NT2/D1 (cell line): ENCODE data around the gene GRID2.

Experiments used
- DNase-seq: peaks from one replicate; pipeline ENCODE4 v3.0.0-alpha.2; 2011; ENCODE audit warnings: low read depth, low spot score
- H3K27me3 ChIP-seq: 2 replicates; pipeline ENCODE4 v1.6.0; 2011; ENCODE audit warnings: mild to moderate bottlenecking; ENCODE audit not compliant: insufficient read length, insufficient read depth
- H3K36me3 ChIP-seq: 2 replicates; pipeline ENCODE4 v1.6.1; 2011; ENCODE audit warnings: mild to moderate bottlenecking, low read length, mixed read lengths; ENCODE audit not compliant: insufficient read depth, insufficient read length
- H3K4me1 ChIP-seq: 2 replicates; pipeline ENCODE4 v1.5.1; 2011; ENCODE audit not compliant: insufficient read depth, insufficient read length
- H3K4me3 ChIP-seq: 2 replicates; pipeline ENCODE4 v1.5.1; 2011; ENCODE audit warnings: low read depth; ENCODE audit not compliant: insufficient read length
- H3K9ac ChIP-seq: 2 replicates; pipeline ENCODE4 v1.6.0; 2011; ENCODE audit warnings: low read depth; ENCODE audit not compliant: insufficient read length
- H3K9me3 ChIP-seq: 2 replicates; pipeline ENCODE4 v1.5.1; 2011; ENCODE audit warnings: mild to moderate bottlenecking, low read length; ENCODE audit not compliant: insufficient read depth
- SUZ12 ChIP-seq: IDR thresholded peaks from 2 replicates; pipeline ENCODE4 v1.6.1; 2011; ENCODE audit not compliant: insufficient read length, insufficient read depth; ENCODE audit errors: extremely low read depth
- YY1 ChIP-seq: IDR thresholded peaks from 2 replicates; pipeline ENCODE4 v1.6.1; 2011; ENCODE audit not compliant: insufficient read length, insufficient read depth
- ZNF274 ChIP-seq: IDR thresholded peaks from 2 replicates; pipeline ENCODE4 v1.6.1; 2011; ENCODE audit warnings: mild to moderate bottlenecking, low read depth, low read length

The GRID2 gene

GRCh38 chr4:93407493-93408275, 1103.9 kb downstream of the GRID2 start:
- Histone ChIP-seq H3K4me3 (no peak overlapping the region), H3K4me1 (no peaks in the 10 kb centered on the region), H3K36me3 (no peaks in the 10 kb centered on the region), H3K9ac (no peak overlapping the region), H3K9me3 (no peaks in the 10 kb centered on the region), H3K27me3 (no peaks in the 10 kb centered on the region)
- peak; percentile 28 for DNase-seq
- no peak for TF ChIP-seq YY1
- no peak for TF ChIP-seq SUZ12
- no peak for TF ChIP-seq ZNF274

- DNase-seq: peak; percentile 48
- Histone ChIP-seq H3K27me3 (no peaks in the 10 kb centered on the region), H3K9ac (no peak overlapping the region), H3K9me3 (no peaks in the 10 kb centered on the region), H3K4me3 (no peak overlapping the region), H3K4me1 (no peaks in the 10 kb centered on the region), H3K36me3 (no peaks in the 10 kb centered on the region)
- TF ChIP-seq YY1: no peak
- TF ChIP-seq ZNF274: no peak
- TF ChIP-seq SUZ12: no peak
These were observed 1105.3 kb downstream of the GRID2 start for GRCh38 chr4:93409035-93409434.

GRCh38 chr4:93414041-93414550, 1110.3 kb downstream of the GRID2 start:
- Histone ChIP-seq H3K27me3 (no peaks in the 10 kb centered on the region), H3K9ac (no peak overlapping the region), H3K4me3 (no peak overlapping the region), H3K4me1 (no peaks in the 10 kb centered on the region), H3K36me3 (no peaks in the 10 kb centered on the region), H3K9me3 (no peaks in the 10 kb centered on the region)
- DNase-seq: no peak
- no peak for TF ChIP-seq ZNF274
- TF ChIP-seq YY1: no peak
- no peak for TF ChIP-seq SUZ12

- Histone ChIP-seq H3K27me3 (no peaks in the 10 kb centered on the region), H3K36me3 (no peaks in the 10 kb centered on the region), H3K4me3 (no peak overlapping the region), H3K9ac (no peak overlapping the region), H3K9me3 (no peaks in the 10 kb centered on the region), H3K4me1 (no peaks in the 10 kb centered on the region)
- DNase-seq: no peak
- TF ChIP-seq YY1: no peak
- TF ChIP-seq ZNF274: no peak
- TF ChIP-seq SUZ12: no peak
These were observed 1112.8 kb downstream of the GRID2 start for GRCh38 chr4:93416344-93417128.

- no peak for DNase-seq
- H3K9me3 ChIP-seq: no peaks in the 10 kb centered on the region
- TF ChIP-seq YY1 (no peak), ZNF274 (no peak), SUZ12 (no peak)
These were observed 1127.6 kb downstream of the GRID2 start for GRCh38 chr4:93431371-93431770.

GRCh38 chr4:93433840-93434239, 1130.1 kb downstream of the GRID2 start:
- H3K36me3 ChIP-seq: no peaks in the 10 kb centered on the region
- H3K27me3 ChIP-seq: no peaks in the 10 kb centered on the region
- H3K4me3 ChIP-seq: no peak overlapping the region
- no peaks in the 10 kb centered on the region for H3K9me3 ChIP-seq
- H3K4me1 ChIP-seq: no peaks in the 10 kb centered on the region
- TF ChIP-seq YY1 (no peak), SUZ12 (no peak), ZNF274 (no peak)
- H3K9ac ChIP-seq: no peak overlapping the region
- DNase-seq: no peak

More at GRCh38 chr4:93431371-93431770, 1127.6 kb downstream of the GRID2 start:
- H3K9ac ChIP-seq: no peak overlapping the region
- no peaks in the 10 kb centered on the region for H3K4me1 ChIP-seq
- H3K36me3 ChIP-seq: no peaks in the 10 kb centered on the region
- no peaks in the 10 kb centered on the region for H3K27me3 ChIP-seq
- no peak overlapping the region for H3K4me3 ChIP-seq

- Histone ChIP-seq H3K9me3 (no peaks in the 10 kb centered on the region), H3K27me3 (no peaks in the 10 kb centered on the region), H3K9ac (no peak overlapping the region), H3K4me1 (no peaks in the 10 kb centered on the region), H3K4me3 (no peak overlapping the region), H3K36me3 (no peaks in the 10 kb centered on the region)
- DNase-seq: no peak
- TF ChIP-seq ZNF274 (no peak), YY1 (no peak), SUZ12 (no peak)
These were observed 1132.3 kb downstream of the GRID2 start for GRCh38 chr4:93436000-93436626.
